DMS79 (cell line): Measurements from ENCODE around the gene ACOX2.

Experiments
- DNase-seq: peaks from one replicate; lab custom pipeline; 2025; lab: John Stamatoyannopoulos, UW

ACOX2 gene

GRCh38 chr3:58507356-58508078 lies 29.5 kb downstream of the ACOX2 start:
- DNase-seq = no peak

- DNase-seq = no peak
These were observed 34.1 kb downstream of the ACOX2 start for GRCh38 chr3:58502872-58503271.

DNA sequence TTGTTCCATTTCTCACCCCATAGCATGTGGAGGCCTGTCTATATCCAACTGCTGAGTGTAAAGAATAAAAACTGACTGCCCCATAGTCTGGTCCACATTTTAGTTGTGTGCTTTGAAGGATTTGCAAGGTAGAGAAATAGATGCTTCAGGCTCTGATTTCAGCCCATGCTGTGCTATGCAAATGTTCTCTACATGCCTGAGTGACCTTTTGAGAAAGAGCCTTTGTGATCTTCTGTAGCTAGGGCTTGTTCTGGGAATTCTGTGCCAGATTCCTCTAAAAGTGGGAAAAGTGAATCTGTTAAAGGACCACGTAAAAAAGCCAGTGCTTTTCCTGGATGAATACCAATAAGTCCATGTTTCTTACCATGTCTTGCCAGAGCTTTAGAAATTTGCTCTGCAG lies 39.9 kb downstream of the ACOX2 start:
- DNase-seq = peak; percentile 24

GRCh38 chr3:58496206-58496857 lies 40.7 kb downstream of the ACOX2 start:
- no peak for DNase-seq

DNA sequence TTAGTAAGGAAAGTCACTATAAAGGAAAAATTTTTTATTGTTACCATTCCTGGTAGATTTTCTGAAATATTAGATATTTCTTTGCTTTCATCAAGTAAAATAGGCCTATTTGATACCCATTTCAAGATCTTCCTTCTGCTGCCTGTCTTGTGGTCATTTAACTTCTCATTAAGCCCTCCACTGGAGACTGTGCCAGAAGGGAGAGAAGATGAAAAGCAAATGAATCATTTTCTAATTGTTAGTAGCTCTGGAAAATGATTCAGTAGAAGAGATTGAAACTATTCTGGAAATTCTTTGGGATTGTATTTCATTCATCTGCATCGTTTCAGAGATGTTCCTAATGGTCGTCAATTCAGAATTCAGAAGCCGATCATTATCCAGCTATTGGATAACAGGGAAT lies 41.9 kb downstream of the ACOX2 start:
- DNase-seq = no peak

GRCh38 chr3:58494107-58494506 lies 42.9 kb downstream of the ACOX2 start:
- no peak for DNase-seq

- peak; percentile 6 for DNase-seq
These were observed 44.5 kb downstream of the ACOX2 start for GRCh38 chr3:58492494-58492905.

DNA sequence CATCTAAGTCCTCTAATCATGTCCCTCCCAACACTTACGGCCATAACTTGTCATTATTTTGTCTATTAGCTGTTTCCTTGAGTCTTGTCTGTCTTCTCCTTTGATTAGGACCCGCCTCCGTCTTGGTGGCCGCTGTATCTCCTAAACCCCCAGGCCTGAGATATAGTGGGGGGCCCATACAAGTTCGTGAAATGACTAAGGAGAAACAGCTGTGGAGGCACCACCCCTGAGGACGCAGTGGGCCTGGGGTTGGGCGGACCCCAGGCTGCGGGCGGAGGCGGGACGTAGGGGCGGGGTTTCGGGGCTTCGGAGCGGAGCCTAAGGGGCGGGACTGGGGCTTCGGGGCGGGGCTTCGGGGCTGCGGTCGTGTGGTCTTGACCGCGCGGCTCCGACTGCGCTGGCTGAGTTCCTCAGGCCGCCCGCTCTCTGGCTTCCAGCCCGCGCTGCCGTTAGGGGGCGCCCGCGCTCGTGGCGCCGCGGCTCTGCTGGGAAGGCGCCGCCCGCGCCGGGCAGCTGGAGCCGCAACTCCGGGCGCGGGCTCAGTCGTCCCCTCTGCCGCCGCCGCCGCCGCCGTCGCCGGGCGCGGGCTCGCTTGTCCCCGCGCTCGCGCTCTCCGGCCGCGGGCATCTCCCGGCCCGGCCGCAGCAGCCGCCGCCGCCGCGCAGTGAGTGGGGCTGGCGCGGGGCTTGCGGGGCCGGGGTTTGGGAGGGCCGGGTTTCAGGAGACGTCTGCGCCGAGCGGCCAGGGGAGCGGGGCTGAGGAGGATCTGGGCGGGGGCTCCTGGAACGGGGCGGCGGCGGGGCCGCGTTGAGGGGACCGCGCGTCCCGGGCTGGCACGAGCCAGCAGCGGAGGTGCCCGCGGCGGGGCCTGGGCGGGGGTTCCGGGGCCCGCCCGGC lies 45.2 kb downstream of the ACOX2 start, which contains the start of gene KCTD6:
TSS of gene KCTD6 (plus strand) at position 591 of the 897 bp plus-strand sequence. CDS start 6,660 bp downstream, outside the sequence.
- DNase-seq = peak; percentile 26

DNA sequence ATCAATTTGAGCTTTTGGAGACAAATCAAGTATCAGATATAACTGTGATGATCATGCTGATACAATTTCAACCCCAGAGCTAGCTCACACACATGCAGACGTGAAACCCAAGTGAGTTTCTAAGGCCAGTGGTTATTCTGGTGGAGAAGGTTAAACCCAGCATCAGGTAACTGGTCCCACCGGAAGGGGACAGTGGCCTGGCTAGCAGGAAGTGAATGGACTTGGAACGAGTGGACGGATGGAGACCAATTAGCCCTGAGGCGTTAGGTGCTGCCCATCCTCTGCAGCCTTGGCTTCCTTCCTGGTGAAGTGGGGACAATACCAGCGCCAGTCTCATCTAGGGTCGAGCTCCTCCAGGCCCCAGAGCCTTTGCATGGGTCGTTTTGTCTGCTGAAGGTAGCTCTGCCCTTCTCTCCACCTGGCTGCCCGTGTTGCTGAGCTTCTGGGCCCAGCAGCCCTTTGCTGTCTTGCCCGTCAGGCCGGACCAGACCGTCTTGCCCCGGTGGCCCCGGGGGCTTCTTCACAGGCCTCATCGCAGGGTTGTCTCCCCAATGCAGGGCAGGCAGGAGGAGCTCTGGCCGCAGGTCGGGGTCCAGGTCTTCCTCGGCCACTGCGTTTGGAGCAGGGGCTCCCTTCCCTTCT lies 46.0 kb downstream of the ACOX2 start:
- no peak for DNase-seq

DNA sequence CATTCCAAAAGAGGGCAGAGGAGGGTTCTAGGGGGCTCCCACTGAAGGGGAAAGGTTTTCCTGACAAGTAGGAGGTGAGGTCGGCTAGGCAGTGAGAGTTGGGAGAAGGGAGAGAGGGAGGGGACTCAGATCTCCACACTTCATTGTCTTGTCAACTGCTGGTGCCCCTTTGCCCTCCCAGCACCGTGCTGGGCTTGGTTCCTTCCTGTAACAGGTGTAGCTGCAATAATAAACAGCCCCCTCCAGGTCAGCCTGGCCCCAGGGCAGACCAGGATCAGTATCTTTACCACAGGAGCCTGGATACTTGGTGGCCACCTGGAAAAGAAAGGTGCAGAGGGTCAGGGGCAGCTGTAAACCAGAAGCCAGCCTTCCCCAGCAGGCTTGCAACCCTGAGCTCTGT lies 48.0 kb downstream of the ACOX2 start:
- DNase-seq = no peak

DNA sequence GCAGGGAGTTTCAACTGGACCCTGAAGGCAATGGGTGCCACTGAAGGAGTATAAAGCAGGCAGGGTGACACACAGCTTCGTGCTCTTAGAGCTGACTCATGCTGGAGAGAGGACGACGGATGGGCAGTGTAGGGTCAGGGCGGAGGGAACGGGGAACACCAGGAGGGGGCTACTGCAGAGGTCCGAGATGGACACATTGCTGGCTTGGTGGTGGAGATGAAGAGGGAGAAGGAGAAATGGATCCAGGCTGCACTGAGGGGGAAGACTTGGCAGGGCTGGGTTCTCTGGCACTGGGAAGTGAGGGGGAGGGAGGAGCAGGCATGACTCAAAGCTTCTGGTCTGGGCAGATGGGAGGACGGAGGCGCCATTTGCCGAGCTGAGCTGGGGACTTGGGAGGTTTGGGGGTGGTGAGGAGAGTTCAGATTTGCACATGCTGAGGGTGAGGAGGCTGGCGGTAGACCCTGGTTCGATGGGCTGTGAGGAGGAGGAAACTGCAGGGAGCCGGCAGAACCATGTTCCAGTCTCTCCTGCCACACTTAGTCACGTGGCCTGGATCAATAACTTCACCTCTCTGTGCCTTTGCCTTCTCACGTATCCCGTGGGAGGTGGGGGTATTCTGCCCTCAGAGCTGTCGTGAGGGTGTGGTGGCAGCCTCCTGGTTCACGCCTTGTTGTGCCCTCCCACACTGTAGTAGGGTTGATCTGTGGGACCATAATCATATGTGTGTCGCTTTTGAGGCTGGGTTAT lies 49.7 kb downstream of the ACOX2 start:
- DNase-seq = no peak

- no peak for DNase-seq
These were observed 51.1 kb downstream of the ACOX2 start for GRCh38 chr3:58485801-58486435.

DNA sequence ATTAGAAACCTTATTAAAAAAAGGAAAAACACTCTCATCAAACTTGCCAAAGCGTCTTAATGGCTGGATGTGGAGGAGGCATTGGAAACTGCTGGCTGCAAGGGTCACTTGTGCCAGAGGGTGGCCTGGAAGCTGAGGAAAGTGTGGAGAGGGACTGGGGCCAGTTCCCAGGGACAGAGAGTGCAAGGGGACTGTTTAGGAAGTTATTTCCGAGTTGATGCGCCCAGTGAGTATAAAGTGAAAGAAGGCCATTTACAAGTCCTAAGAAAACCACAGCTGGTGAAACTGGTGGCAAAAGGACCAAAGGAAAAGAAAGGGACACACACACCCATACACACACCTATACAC lies 52.3 kb downstream of the ACOX2 start:
- no peak for DNase-seq

- DNase-seq = no peak
These were observed 52.8 kb downstream of the ACOX2 start for GRCh38 chr3:58484045-58484721.

- DNase-seq = no peak
These were observed 53.9 kb downstream of the ACOX2 start for GRCh38 chr3:58482917-58483636.

DNA sequence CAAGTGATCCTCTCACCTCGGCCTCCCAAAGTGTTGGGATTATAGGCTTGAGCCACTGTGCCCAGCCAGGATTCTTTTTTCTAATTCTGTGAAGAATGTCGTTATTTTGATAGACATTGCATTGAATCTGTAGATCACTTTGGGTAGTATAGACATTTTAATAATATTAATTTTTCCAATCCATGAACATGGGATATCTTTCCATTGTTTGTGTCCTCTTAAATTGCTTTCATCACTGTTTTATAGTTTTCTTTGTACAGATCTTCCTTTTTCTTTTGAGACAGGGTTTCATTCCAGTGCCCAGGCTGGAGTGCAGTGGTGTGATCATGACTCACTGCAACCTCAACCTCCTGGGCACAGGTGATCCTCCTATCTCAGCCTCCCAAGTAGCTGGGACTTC lies 56.7 kb downstream of the ACOX2 start:
- no peak for DNase-seq

DNA sequence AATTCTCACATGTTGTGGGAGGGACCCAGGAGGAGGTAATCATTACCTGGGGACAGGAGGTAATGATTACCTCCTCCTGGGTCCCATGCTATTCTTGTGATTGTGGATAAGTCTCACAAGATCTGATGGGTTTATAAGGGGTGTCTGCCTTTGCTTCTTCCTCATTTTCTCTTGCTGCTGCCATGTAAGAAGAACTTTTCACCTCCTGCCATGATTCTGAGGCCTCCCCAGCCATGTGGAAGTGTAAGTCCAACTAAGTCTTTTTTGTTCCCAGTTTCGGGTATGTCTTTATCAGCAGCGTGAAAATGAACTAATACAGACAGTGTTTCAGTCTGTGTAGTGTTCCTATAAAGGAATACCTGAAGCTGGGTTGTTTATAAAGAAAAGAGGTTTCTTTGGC lies 58.2 kb downstream of the ACOX2 start:
- DNase-seq = no peak

GRCh38 chr3:58474967-58475578 lies 61.9 kb downstream of the ACOX2 start:
- no peak for DNase-seq

DNA sequence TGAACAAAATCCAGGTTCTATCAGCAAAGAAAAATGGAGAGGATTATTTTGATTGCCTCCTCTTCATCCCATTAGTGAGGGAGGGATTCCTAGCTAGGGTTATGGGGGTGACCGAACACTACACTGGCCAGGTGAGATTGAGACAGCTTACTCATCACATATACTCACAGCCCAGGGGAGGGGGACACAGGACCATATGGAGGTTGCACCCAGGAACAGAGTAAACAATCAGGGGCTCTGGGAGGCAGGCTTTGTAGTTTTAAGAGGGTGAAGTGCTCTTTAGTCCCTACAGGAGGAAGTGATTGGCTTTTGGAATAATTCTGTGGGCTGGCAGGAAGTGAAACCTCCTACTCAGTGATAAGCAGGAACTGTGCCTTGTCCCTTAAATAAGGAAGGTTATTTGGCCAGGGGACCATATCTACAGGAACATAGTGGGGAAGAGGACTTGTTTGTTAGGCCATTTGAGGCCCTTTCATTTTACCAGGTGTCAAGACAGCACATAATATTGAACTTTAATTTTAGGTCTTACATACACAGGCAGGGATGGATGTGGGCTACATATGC lies 62.6 kb downstream of the ACOX2 start:
- no peak for DNase-seq
